Transverse colon (tissue), 4 donors: ENCODE results near the gene LMF1. TPM values are rescaled to one million over a fixed set of nuclear protein-coding genes. Genes with fewer than 3 reads are reported as not detected.

Source experiments
- DNase-seq: peaks from one replicate; pipeline ENCODE4 v3.0.0-alpha.2; 2019
- H3K27ac ChIP-seq, 4 donors: fragments of 200-600 bp; sonication (generic); 2 replicates each; pipeline ENCODE4 v1.5.1; 2016 to 2018; ENCODE audit warnings: inconsistent platforms in 4 of 4
- H3K27me3 ChIP-seq: fragments of 200-600 bp; sonication (generic); 2 replicates; pipeline ENCODE4 v1.5.1; 2017; ENCODE audit warnings: inconsistent platforms
- H3K36me3 ChIP-seq, 4 donors: fragments of 200-600 bp; sonication (generic); 2 replicates each; pipeline ENCODE4 v1.5.1; 2017 to 2019; ENCODE audit warnings: inconsistent platforms in 4 of 4
- H3K4me1 ChIP-seq, 4 donors: fragments of 200-600 bp; sonication (generic); 2 replicates each; pipeline ENCODE4 v1.5.1; 2017 to 2020; ENCODE audit warnings: inconsistent platforms in 4 of 4
- H3K4me3 ChIP-seq, 4 donors: fragments of 200-600 bp; sonication (generic); 1 replicate in 1 of 4; 2 replicates in 3 of 4; pipeline versions ENCODE4 v1.5.1 to v1.6.1; 2017 to 2019; ENCODE audit warnings: inconsistent platforms in 4 of 4
- H3K9me3 ChIP-seq, 2 donors: fragments of 200-600 bp; sonication (generic); 2 replicates each; pipeline ENCODE4 v1.5.1; 2017 to 2019; ENCODE audit warnings: inconsistent platforms in 2 of 2
- EP300 ChIP-seq: sonication (generic); formaldehyde crosslinking; IDR thresholded peaks from one replicate; pipeline ENCODE4 v1.6.1; 2017; ENCODE audit warnings: antibody characterized with exemption, low read depth
- POLR2A ChIP-seq: fragments of 450-650 bp; IDR thresholded peaks from one replicate; pipeline ENCODE4 v1.6.1; 2016; ENCODE audit warnings: antibody characterized with exemption, mild to moderate bottlenecking, moderate library complexity
- POLR2AphosphoS5 ChIP-seq, 3 donors: sonication (generic); formaldehyde crosslinking; IDR thresholded peaks; one replicate each; pipeline ENCODE4 v1.6.1; 2016; ENCODE audit warnings: antibody characterized with exemption in 3 of 3
- WGBS, 2 donors: methylation state at CpG; one replicate each; pipeline ENCODE4 v1.1.5; 2018; ENCODE audit warnings: low coverage in 1 of 2; 5-methylcytosine and 5-hydroxymethylcytosine counted together
- in situ Hi-C, 4 donors: fragments of 200-750 bp; cut with MboI; loops; one replicate each; pipeline versions ENCODE4 v1.15.0 to v1.15.1; 2017; ENCODE audit warnings: low sequenced_read_pairs in 3 of 4, low pct_ligation_motif_present in 1 of 4, low pct_unique_long_range_greater_than_20kb in 1 of 4
- intact Hi-C: fragments of 100-400 bp; cut with DNase I; formaldehyde crosslinking; loops from one replicate; pipeline ENCODE4 v1.15.1; 2023; ENCODE audit warnings: low total_unique reads
- total RNA-seq, 4 donors: library from RNA; depleted of rRNA; stranded (reverse); fragments of >200 nt; gene quantifications; one replicate each; pipeline ENCODE4 v1.1.0, GENCODE V29; 2016
- TF ChIP-seq, protein P1 (sequence below), 5 experiments: fragments of 200-600 bp in 3 of 5; fragments of 450-650 bp in 2 of 5; sonication (generic) in 3 of 5; IDR thresholded peaks; 1 replicate in 2 of 5; 2 replicates in 3 of 5; pipeline ENCODE4 v1.5.1; 2016 to 2017; ENCODE audit warnings: antibody characterized with exemption in 5 of 5, inconsistent platforms in 3 of 5, mild to moderate bottlenecking in 2 of 5, moderate library complexity in 1 of 5

Gene LMF1
- total RNA-seq, 4 donors from 2014 or later, result 15.9 to 34.8 (median 19.6) TPM

DNA sequence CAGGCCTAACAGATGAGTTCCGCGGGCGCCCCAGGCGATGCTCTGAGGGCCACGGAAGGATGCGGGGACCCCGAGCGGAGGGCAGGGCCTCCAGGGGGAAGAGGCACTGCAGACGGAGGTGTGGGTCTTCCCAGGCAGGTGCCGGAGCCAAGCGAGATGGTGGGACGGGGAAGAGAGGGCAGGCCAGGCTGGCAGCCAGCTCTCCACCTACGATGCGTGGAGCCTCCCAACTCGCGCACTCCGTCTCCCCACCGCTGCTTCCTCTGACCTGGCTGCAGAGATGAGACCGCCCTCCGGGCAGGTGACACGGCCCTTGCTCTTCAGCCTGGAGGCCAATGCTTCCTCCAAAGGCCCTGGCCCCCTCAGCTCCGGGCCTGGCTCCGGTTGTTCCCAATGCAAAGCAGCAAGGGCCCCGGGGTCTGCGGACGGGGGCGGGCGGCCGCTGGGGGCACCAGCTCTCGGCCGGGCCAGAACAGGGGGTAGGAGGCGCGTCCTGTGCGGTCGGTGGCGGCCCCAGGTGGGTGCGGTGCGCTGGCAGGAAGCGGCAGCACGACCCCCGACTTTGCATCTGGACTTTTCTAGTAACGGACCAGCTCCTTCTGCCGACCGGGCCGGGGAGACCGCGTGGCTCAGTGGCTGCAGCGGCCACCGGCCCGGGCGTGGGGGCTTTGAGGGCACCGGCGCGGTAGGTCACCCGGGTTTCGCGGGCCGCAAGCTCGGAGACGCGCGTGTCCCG, 9.2 kb upstream of the LMF1 start:
- Histone ChIP-seq H3K4me3 (peak overlapping the region in 3 of 4 donors; percentile 41 to 59 (median 45)), H3K27me3 (peaks cover 62% of the 10 kb centered on the region), H3K27ac (no peak overlapping the region), H3K9me3 (no peaks in the 10 kb centered on the region), H3K36me3 (no peaks in the 10 kb centered on the region), H3K4me1 (peaks cover 4 to 23% (median 13%) of the 10 kb centered on the region in 4 donors)
- in situ Hi-C loops, result no loop called here
- no peak for TF ChIP-seq EP300
- no peak for TF ChIP-seq POLR2A
- TF ChIP-seq, protein P1, sequence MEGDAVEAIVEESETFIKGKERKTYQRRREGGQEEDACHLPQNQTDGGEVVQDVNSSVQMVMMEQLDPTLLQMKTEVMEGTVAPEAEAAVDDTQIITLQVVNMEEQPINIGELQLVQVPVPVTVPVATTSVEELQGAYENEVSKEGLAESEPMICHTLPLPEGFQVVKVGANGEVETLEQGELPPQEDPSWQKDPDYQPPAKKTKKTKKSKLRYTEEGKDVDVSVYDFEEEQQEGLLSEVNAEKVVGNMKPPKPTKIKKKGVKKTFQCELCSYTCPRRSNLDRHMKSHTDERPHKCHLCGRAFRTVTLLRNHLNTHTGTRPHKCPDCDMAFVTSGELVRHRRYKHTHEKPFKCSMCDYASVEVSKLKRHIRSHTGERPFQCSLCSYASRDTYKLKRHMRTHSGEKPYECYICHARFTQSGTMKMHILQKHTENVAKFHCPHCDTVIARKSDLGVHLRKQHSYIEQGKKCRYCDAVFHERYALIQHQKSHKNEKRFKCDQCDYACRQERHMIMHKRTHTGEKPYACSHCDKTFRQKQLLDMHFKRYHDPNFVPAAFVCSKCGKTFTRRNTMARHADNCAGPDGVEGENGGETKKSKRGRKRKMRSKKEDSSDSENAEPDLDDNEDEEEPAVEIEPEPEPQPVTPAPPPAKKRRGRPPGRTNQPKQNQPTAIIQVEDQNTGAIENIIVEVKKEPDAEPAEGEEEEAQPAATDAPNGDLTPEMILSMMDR (IDR thresholded peaks at IDR 0.05), result no peak
- no peak for TF ChIP-seq POLR2AphosphoS5 (IDR thresholded peaks at IDR 0.05)
- DNase-seq, result no peak
- WGBS, 2 donors, result 41% methylated on average over 37 of the region's 63 CpGs; no CpG with 5 or more reads in 1 of the 2 donors
- intact Hi-C loops, result no loop called here

DNA sequence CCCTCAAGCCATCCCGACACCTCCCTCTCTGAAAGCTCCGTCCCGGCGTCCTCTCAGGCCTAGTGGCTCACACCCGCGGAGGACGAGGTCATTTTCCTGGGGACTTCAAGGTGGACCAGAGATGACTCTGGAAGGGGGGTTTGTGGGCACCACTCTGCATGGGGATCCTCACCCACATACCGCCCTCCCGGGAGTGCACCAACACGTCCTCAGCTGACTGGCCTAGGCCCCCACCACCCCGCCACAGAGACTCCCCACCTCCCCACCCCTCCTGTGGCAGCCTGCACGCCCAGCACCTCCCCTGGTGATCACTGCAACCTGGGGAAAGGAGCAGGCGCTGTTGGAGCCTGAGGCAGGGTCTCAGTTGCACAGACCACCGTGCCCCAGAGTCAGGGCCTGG, 8.4 kb upstream of the LMF1 start:
- peaks cover 4 to 23% (median 13%) of the 10 kb centered on the region in 4 donors for H3K4me1 ChIP-seq
- WGBS, 2 donors, result 84% methylated on average over 11 of the region's 14 CpGs; no CpG with 5 or more reads in 1 of the 2 donors
- in situ Hi-C loops, result no loop called here

DNA sequence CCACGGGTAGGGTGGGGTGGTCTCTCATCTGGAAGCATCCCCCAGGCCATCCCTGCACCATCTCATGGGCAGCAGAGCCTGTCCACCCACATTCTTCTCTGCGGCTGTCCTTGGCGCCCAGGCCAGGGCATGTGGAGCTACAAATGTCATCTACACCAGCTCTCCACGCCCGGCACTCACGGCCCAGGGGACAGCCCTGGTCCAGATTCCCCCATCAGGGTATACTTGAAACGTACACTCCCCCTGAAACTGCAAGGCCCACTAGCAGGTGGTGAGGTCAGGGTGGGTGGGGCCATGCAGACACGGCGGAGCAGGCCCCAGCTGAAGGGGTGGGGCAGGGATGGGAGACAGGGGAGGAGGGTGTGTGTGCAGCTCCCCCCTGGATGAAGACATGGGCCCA, 7.6 kb upstream of the LMF1 start:
- 56% methylated on average over 9 of the region's 9 CpGs; no CpG with 5 or more reads in 1 of the 2 donors for WGBS, 2 donors
- no peak for DNase-seq
- H3K4me1 ChIP-seq, result peaks cover 4 to 23% (median 13%) of the 10 kb centered on the region in 4 donors
- no peaks in the 10 kb centered on the region for H3K9me3 ChIP-seq
- TF ChIP-seq, protein P1 (IDR thresholded peaks at IDR 0.05), result no peak
- TF ChIP-seq EP300 (no peak), POLR2A (no peak), POLR2AphosphoS5 (IDR thresholded peaks at IDR 0.05) (no peak)
- no peak overlapping the region for H3K27ac ChIP-seq
- H3K27me3 ChIP-seq, result peaks cover 52% of the 10 kb centered on the region
- in situ Hi-C loops, result no loop called here
- H3K36me3 ChIP-seq, result no peaks in the 10 kb centered on the region
- intact Hi-C loops, result no loop called here
- H3K4me3 ChIP-seq, result no peak overlapping the region

More for the DNA sequence above, 8.4 kb upstream of the LMF1 start:
- Histone ChIP-seq H3K27me3 (peaks cover 60% of the 10 kb centered on the region), H3K4me3 (no peak overlapping the region), H3K36me3 (no peaks in the 10 kb centered on the region), H3K27ac (no peak overlapping the region), H3K9me3 (no peaks in the 10 kb centered on the region)
- no peak for TF ChIP-seq POLR2AphosphoS5 (IDR thresholded peaks at IDR 0.05)
- TF ChIP-seq EP300, result no peak
- no peak for TF ChIP-seq POLR2A
- TF ChIP-seq, protein P1 (IDR thresholded peaks at IDR 0.05), result no peak
- intact Hi-C loops, result no loop called here
- no peak for DNase-seq

DNA sequence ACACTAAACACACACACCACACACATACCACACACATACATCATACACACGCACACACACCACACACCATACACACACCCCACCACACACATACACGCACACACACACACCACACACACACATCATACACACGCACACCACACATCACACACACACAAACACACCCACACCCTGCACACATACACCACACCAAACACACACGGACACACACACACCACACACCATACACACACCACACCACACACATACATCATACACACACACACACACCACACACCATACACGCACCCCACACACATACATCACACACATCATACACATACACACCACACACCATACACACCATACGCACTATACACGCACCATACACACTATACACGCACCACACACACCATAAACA, 7.1 kb upstream of the LMF1 start:
- peaks cover 4 to 23% (median 13%) of the 10 kb centered on the region in 4 donors for H3K4me1 ChIP-seq
- in situ Hi-C loops, result no loop called here
- no peak for TF ChIP-seq EP300
- TF ChIP-seq POLR2AphosphoS5 (IDR thresholded peaks at IDR 0.05), result no peak
- H3K27ac ChIP-seq, result no peak overlapping the region
- intact Hi-C loops, result no loop called here
- WGBS, 2 donors, result 88 to 89% methylated on average over 5 to 8 of the region's 8 CpGs
- H3K27me3 ChIP-seq, result peaks cover 47% of the 10 kb centered on the region
- no peaks in the 10 kb centered on the region for H3K36me3 ChIP-seq
- no peak overlapping the region for H3K4me3 ChIP-seq
- no peaks in the 10 kb centered on the region for H3K9me3 ChIP-seq
- no peak for DNase-seq
